Hepatocyte (in vitro differentiated cells): ENCODE measurements around the gene MCRS1. TPM values are rescaled to one million over a fixed set of nuclear protein-coding genes. Genes with fewer than 3 reads are reported as not detected.

Source experiments
- DNase-seq: peaks from one replicate; pipeline ENCODE4 v3.0.0-alpha.2; 2016; ENCODE audit warnings: low spot score
- H2AFZ ChIP-seq: fragments of 200-600 bp; sonication (generic); 2 replicates; pipeline ENCODE4 v1.6.0; 2016; ENCODE audit warnings: antibody characterized with exemption, mild to moderate bottlenecking
- H3K27ac ChIP-seq: fragments of 200-600 bp; sonication (generic); 2 replicates; pipeline ENCODE4 v1.5.1; 2016; ENCODE audit warnings: mild to moderate bottlenecking
- H3K27me3 ChIP-seq: fragments of 200-600 bp; sonication (generic); 2 replicates; pipeline ENCODE4 v1.6.1; 2016
- H3K36me3 ChIP-seq: fragments of 200-600 bp; sonication (generic); replicated peaks from 2 replicates; pipeline ENCODE4 v1.5.1; 2016; ENCODE audit warnings: low read depth; ENCODE audit not compliant: insufficient read depth
- H3K4me1 ChIP-seq: fragments of 200-600 bp; sonication (generic); 2 replicates; pipeline ENCODE4 v1.5.1; 2016; ENCODE audit warnings: mild to moderate bottlenecking, moderate library complexity; ENCODE audit not compliant: insufficient read depth
- H3K4me2 ChIP-seq: fragments of 200-600 bp; sonication (generic); 2 replicates; pipeline ENCODE4 v1.6.0; 2016
- H3K4me3 ChIP-seq: fragments of 200-600 bp; sonication (generic); 2 replicates; pipeline ENCODE4 v1.5.1; 2016; ENCODE audit warnings: mild to moderate bottlenecking
- H3K79me2 ChIP-seq: fragments of 200-600 bp; sonication (generic); 2 replicates; pipeline ENCODE4 v1.6.0; 2017; ENCODE audit warnings: mild to moderate bottlenecking
- H3K9me2 ChIP-seq: fragments of 200-600 bp; sonication (generic); replicated peaks from 2 replicates; pipeline ENCODE4 v1.6.0; 2017; ENCODE audit warnings: mild to moderate bottlenecking; ENCODE audit not compliant: insufficient read depth
- H3K9me3 ChIP-seq: fragments of 200-600 bp; sonication (generic); 2 replicates; pipeline ENCODE4 v1.5.1; 2016; ENCODE audit warnings: low read depth, mild to moderate bottlenecking
- H4K20me1 ChIP-seq: fragments of 200-600 bp; sonication (generic); 2 replicates; pipeline ENCODE4 v1.6.0; 2016; ENCODE audit warnings: mild to moderate bottlenecking; ENCODE audit not compliant: insufficient read depth, poor library complexity, severe bottlenecking
- EZH2 ChIP-seq: fragments of 200-600 bp; sonication (generic); IDR thresholded peaks from 2 replicates; pipeline ENCODE4 v1.6.1; 2016; ENCODE audit warnings: antibody characterized with exemption, mild to moderate bottlenecking, borderline replicate concordance
- EZH2phosphoT487 ChIP-seq: fragments of 200-600 bp; sonication (generic); IDR thresholded peaks from one replicate; pipeline ENCODE4 v1.6.1; 2018; ENCODE audit warnings: antibody characterized with exemption, mild to moderate bottlenecking, low read depth, moderate library complexity; ENCODE audit not compliant: unreplicated experiment, severe bottlenecking
- WGBS: methylation state at CpG from one replicate; pipeline ENCODE4 v1.1.6; 2016; ENCODE audit warnings: low lambda C conversion rate; ENCODE audit errors: missing lambda C conversion rate; 5-methylcytosine and 5-hydroxymethylcytosine counted together
- polyA plus RNA-seq: library from polyadenylated mRNA; unstranded; fragments of >200 nt; fragmentation: Nextera tagmentation; extraction: Ambion mirVana; gene quantifications from 2 replicates; pipeline ENCODE4 v1.2.1, GENCODE V29; 2016
- total RNA-seq: library from RNA; depleted of rRNA; stranded (reverse); fragments of >200 nt; gene quantifications from 2 replicates; pipeline ENCODE4 v1.2.3, GENCODE V29; 2014
- TF ChIP-seq, protein P1 (sequence below): fragments of 200-600 bp; sonication (generic); IDR thresholded peaks from 2 replicates; pipeline ENCODE4 v1.5.1; 2016; ENCODE audit warnings: antibody characterized with exemption, mild to moderate bottlenecking; ENCODE audit not compliant: poor library complexity

Gene MCRS1, protein sequence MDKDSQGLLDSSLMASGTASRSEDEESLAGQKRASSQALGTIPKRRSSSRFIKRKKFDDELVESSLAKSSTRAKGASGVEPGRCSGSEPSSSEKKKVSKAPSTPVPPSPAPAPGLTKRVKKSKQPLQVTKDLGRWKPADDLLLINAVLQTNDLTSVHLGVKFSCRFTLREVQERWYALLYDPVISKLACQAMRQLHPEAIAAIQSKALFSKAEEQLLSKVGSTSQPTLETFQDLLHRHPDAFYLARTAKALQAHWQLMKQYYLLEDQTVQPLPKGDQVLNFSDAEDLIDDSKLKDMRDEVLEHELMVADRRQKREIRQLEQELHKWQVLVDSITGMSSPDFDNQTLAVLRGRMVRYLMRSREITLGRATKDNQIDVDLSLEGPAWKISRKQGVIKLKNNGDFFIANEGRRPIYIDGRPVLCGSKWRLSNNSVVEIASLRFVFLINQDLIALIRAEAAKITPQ
- total RNA-seq = 51.1 and 51.4 TPM in 2 replicates
- 57.7 and 58.2 TPM in 2 replicates for polyA plus RNA-seq

DNA sequence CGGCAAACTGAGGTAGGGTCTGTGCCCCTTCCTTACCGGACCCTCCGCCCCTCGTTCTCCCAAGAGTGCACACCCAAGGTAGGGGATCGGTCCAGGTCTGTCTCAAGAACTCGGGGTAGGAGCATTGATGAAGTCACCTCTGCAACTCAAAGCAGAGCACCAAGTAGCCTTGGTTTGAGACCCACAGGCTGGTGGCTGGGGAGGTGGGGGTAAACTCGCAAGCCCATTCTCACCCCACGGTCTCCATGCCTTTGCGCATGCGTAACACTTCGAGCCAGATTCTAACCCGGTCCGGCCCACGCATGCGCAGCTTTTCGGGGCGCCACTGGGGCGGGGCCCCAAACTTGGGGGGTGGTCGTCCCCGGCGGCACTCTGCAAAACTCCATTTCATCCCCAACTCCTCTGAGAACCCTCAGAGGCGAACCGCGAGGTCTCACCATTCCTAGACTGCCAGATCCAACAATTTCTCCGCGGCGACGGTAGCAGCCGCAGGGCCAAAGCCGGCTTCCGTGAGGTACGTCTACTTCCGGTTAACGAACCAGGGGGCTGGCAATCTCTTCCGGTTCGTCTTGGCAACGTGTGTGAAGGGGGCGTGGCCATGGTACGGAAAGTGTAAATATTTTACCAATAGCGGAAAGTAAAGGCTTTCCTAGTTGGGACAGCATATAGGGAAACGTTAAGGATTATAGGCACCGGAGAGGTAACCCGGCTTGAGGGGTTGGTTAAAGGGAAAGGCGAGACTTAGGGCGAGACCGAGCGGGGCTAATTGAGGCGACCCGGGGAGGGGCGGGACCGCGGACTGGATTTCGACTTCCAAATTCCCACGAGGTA lies at the start of gene MCRS1:
Gene MCRS1 (minus strand): TSS at position 532 of the 831 bp plus-strand sequence. CDS start 1,411 bp downstream, outside the sequence.
- H3K79me2 ChIP-seq = peaks cover 51% of the 10 kb centered on the region
- H3K27ac ChIP-seq = peak within 1 kb of the TSS; percentile 97
- DNase-seq = peak; percentile 96
- H3K27me3 ChIP-seq = no peaks in the 10 kb centered on the region
- H4K20me1 ChIP-seq = no peaks in the 10 kb centered on the region
- H3K9me3 ChIP-seq = no peaks in the 10 kb centered on the region
- H3K4me3 ChIP-seq = peak within 1 kb of the TSS; percentile 66
- H3K9me2 ChIP-seq = no peaks in the 10 kb centered on the region
- TF ChIP-seq EZH2 = no peak
- peaks cover 5% of the 10 kb centered on the region for H3K4me1 ChIP-seq
- WGBS = 1% methylated on average over 46 of the region's 54 CpGs
- H3K36me3 ChIP-seq = no peaks in the 10 kb centered on the region
- peak within 1 kb of the TSS; percentile 95 for H3K4me2 ChIP-seq
- H2AFZ ChIP-seq = peak within 1 kb of the TSS; percentile 95

DNA sequence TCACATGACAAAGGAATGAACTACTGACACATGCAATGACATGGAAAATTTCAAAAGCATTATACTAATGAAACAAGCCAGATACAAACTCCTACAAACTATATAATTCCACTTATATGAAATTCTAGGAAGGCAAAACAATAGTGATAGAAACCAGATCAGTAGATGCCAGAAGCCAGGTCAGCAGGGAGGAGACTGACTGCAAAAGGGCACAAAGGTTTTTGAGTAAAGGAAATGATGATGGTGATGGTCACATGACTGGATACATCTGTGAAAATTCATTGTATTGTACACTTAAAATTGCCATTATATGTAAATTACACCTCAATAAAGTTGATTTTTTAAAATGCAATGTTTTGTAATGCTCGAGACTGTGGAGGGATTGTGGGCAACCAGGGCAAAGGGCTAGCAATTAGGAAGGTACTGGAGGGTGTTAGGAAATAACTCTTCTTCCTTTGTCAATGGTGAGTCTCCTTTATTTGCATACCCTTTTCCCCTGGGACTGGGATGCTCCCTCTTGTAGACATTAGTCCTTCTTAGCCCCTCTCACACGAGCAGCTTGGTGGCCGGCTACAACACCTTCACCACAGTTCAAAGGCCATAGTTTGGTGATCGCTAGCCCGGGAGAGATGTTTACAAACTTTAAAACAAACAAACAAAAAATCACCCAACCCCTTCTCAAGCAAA lies 48.7 kb upstream of the MCRS1 start:
- no peak overlapping the region for H3K27ac ChIP-seq
- 53% methylated on average over 5 of the region's 5 CpGs for WGBS
- H3K36me3 ChIP-seq = no peaks in the 10 kb centered on the region
- no peaks in the 10 kb centered on the region for H3K79me2 ChIP-seq
- H3K4me2 ChIP-seq = no peak overlapping the region
- no peaks in the 10 kb centered on the region for H4K20me1 ChIP-seq
- DNase-seq = no peak
- peaks cover 3% of the 10 kb centered on the region for H3K4me1 ChIP-seq
- no peaks in the 10 kb centered on the region for H3K9me2 ChIP-seq
- no peak overlapping the region for H3K4me3 ChIP-seq
- H2AFZ ChIP-seq = no peak overlapping the region
- H3K27me3 ChIP-seq = no peaks in the 10 kb centered on the region
- H3K9me3 ChIP-seq = no peaks in the 10 kb centered on the region
- no peak for TF ChIP-seq EZH2
- TF ChIP-seq, protein P1, sequence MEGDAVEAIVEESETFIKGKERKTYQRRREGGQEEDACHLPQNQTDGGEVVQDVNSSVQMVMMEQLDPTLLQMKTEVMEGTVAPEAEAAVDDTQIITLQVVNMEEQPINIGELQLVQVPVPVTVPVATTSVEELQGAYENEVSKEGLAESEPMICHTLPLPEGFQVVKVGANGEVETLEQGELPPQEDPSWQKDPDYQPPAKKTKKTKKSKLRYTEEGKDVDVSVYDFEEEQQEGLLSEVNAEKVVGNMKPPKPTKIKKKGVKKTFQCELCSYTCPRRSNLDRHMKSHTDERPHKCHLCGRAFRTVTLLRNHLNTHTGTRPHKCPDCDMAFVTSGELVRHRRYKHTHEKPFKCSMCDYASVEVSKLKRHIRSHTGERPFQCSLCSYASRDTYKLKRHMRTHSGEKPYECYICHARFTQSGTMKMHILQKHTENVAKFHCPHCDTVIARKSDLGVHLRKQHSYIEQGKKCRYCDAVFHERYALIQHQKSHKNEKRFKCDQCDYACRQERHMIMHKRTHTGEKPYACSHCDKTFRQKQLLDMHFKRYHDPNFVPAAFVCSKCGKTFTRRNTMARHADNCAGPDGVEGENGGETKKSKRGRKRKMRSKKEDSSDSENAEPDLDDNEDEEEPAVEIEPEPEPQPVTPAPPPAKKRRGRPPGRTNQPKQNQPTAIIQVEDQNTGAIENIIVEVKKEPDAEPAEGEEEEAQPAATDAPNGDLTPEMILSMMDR = no peak
- TF ChIP-seq EZH2phosphoT487 = no peak

DNA sequence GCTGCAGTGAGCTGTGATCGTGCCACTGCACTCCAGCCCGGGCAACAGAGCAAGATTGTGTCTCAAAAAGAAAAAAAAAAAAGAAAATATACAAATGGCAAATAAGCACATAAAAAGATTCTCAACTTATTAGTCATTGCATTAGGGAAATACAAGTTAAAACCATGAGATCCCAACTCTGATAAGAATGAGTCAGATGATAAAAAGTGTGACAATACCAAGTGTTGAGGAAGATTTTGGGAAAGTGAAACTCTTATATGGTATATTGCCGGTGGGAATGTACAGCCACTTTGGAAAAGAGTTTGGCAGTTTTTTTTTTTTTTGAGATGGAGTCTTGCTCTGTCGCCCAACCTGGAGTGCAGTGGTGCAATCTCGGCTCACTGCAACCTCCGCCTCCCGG lies 47.8 kb upstream of the MCRS1 start:
- 97% methylated on average over 4 of the region's 7 CpGs for WGBS
- no peak for DNase-seq
- H3K79me2 ChIP-seq = no peaks in the 10 kb centered on the region
- TF ChIP-seq EZH2phosphoT487 = no peak
- no peak for TF ChIP-seq EZH2
- TF ChIP-seq, protein P1 = no peak
- H3K4me1 ChIP-seq = no peaks in the 10 kb centered on the region
- H3K27ac ChIP-seq = no peak overlapping the region
- H4K20me1 ChIP-seq = no peaks in the 10 kb centered on the region
- H3K36me3 ChIP-seq = no peaks in the 10 kb centered on the region
- H3K4me2 ChIP-seq = no peak overlapping the region
- H3K9me3 ChIP-seq = no peaks in the 10 kb centered on the region
- no peak overlapping the region for H2AFZ ChIP-seq
- H3K4me3 ChIP-seq = no peak overlapping the region
- no peaks in the 10 kb centered on the region for H3K9me2 ChIP-seq
- H3K27me3 ChIP-seq = no peaks in the 10 kb centered on the region
